DOHH2 (cell line): ENCODE data around the gene RPS6KA2.
"Not testable (repeated sequence)": the region's sequence is repeated elsewhere in the genome, so short reads cannot be mapped to it uniquely, and the experiment has no call there.

Experiments
- EZH2phosphoT487 ChIP-seq: fragments of 200-600 bp; sonication (generic); IDR thresholded peaks from 2 replicates; pipeline ENCODE4 v1.6.1; 2017; ENCODE audit warnings: borderline replicate concordance, mild to moderate bottlenecking, antibody characterized with exemption, low read length, moderate library complexity, mixed read lengths
- TF ChIP-seq, protein P1 (sequence below): fragments of 200-600 bp; sonication (generic); IDR thresholded peaks from one replicate; pipeline ENCODE4 v1.5.1; 2014; ENCODE audit warnings: antibody characterized with exemption, mild to moderate bottlenecking, low read depth, low read length; ENCODE audit not compliant: poor library complexity, severe bottlenecking

DNA sequence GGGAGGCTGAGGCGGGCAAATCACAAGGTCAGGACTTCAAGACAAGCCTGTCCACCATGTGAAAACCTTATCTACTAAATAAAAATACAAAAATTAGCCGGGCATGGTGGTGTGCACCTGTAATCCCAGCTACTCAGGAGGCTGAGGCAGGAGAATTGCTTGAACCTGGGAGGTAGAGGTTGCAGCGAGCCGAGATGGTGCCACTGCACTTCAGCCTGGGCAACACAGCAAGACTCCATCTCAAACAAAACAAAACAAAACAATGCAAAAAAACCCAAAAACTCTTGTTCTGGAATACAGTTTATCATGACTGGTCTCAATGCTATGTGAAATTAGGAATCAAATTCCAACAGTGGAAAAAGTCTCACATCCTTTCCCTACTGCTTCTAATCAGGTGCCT, 264.6 kb downstream of the RPS6KA2 start:
- TF ChIP-seq, protein P1, sequence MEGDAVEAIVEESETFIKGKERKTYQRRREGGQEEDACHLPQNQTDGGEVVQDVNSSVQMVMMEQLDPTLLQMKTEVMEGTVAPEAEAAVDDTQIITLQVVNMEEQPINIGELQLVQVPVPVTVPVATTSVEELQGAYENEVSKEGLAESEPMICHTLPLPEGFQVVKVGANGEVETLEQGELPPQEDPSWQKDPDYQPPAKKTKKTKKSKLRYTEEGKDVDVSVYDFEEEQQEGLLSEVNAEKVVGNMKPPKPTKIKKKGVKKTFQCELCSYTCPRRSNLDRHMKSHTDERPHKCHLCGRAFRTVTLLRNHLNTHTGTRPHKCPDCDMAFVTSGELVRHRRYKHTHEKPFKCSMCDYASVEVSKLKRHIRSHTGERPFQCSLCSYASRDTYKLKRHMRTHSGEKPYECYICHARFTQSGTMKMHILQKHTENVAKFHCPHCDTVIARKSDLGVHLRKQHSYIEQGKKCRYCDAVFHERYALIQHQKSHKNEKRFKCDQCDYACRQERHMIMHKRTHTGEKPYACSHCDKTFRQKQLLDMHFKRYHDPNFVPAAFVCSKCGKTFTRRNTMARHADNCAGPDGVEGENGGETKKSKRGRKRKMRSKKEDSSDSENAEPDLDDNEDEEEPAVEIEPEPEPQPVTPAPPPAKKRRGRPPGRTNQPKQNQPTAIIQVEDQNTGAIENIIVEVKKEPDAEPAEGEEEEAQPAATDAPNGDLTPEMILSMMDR = not testable (repeated sequence)
- not testable (repeated sequence) for TF ChIP-seq EZH2phosphoT487
